ENCODE results near the gene NAALADL2.

DNA sequence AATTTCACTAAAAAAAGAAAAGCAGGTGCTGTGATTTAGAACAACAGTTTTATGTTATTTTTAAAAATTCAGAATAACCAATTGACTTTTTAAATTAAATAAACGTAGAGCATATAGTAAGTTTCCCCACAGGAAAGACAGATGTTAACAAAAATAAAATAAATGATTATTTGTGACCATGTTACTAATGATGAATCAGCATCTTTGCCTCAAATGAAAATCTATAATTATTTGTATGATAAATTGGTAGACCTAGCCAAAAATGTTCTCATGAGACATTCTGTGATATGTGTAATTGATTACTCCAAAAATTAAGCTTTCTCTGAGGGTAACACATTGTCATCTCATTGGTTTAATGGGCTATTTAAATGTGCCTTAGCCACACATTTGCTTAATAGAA lies 948.0 kb downstream of the NAALADL2 start:
- TF ChIP-seq, protein P1, sequence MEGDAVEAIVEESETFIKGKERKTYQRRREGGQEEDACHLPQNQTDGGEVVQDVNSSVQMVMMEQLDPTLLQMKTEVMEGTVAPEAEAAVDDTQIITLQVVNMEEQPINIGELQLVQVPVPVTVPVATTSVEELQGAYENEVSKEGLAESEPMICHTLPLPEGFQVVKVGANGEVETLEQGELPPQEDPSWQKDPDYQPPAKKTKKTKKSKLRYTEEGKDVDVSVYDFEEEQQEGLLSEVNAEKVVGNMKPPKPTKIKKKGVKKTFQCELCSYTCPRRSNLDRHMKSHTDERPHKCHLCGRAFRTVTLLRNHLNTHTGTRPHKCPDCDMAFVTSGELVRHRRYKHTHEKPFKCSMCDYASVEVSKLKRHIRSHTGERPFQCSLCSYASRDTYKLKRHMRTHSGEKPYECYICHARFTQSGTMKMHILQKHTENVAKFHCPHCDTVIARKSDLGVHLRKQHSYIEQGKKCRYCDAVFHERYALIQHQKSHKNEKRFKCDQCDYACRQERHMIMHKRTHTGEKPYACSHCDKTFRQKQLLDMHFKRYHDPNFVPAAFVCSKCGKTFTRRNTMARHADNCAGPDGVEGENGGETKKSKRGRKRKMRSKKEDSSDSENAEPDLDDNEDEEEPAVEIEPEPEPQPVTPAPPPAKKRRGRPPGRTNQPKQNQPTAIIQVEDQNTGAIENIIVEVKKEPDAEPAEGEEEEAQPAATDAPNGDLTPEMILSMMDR (IDR thresholded peaks at IDR 0.05), result no peak
- no peak for TF ChIP-seq EZH2 (IDR thresholded peaks at IDR 0.05; ENCODE audit: borderline replicate concordance, insufficient read depth, low read depth, low read length, poor library complexity, severe bottlenecking)

Data from B cell (primary cell).